T follicular helper cell (primary cell): ENCODE results near the gene CDH12.

Experiments used
- DNase-seq: peaks from one replicate; pipeline ENCODE4 v3.0.0-alpha.2; 2020; ENCODE audit warnings: low read depth

Gene CDH12

GRCh38 chr5:21823076-21823574, 1030.0 kb downstream of the CDH12 start:
- DNase-seq, result no peak

DNA sequence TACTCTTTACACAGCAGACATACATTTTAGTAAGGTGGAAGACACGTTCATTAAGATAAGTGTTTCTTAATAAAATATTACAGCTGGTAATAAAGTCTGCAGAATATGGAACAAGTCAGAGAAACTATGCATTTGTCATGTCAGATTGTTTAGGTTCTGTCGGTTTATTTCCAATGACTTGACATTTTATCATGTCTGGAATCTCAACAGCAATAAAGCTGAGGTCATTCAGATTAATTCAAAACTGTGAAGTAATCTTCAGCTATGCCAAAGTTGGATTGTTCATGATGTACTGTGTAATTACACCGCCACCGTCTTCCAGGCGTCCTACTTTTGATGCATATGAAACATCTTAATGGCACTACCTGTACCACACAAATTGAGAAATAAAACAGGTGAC, 1032.6 kb downstream of the CDH12 start:
- no peak for DNase-seq

DNA sequence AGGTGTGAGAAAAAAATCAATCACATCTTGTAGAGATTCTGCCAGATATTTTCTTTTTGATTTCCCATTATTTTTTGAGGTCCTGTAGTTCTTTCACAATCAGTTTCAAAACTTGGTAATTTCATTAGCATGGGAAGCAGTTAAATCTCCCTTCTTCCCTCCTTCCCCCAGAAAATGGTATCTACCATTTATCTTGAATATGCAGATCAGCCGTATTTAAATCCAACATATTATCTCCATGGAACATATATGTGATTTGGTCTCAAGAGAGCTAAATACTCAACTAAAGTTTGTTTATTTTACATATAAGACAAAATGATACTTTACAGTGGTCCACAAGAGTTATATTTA, 1034.8 kb downstream of the CDH12 start:
- DNase-seq, result no peak

- DNase-seq, result no peak
Observed at GRCh38 chr5:21817668-21818369, 1035.3 kb downstream of the CDH12 start.

- DNase-seq, result no peak
Observed at GRCh38 chr5:21810737-21811316, 1042.3 kb downstream of the CDH12 start.

GRCh38 chr5:21809611-21810010, 1043.5 kb downstream of the CDH12 start:
- DNase-seq, result no peak

GRCh38 chr5:21807953-21808352, 1045.2 kb downstream of the CDH12 start:
- DNase-seq, result no peak

DNA sequence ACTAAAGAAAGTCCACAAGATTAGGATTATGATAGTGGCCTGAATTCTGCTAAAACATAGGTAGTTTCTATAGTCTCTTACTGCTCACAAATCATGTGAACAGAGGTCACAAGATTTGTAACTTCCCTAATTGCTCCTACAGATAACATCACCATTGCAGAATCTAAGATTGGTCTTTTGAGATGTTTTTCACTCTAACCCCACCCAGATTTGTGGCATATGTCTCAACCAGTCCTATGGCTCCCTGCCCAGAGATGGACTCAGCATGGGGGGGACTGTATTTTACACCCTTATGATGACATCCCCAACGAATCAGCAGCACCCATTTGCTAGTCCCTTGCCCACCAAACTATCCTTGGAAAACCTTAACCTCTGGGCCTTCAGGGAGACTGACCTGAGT, 1046.2 kb downstream of the CDH12 start:
- DNase-seq, result no peak

GRCh38 chr5:21806271-21806670, 1046.9 kb downstream of the CDH12 start:
- DNase-seq, result no peak

GRCh38 chr5:21802869-21803490, 1050.2 kb downstream of the CDH12 start:
- no peak for DNase-seq

GRCh38 chr5:21802100-21802499, 1051.0 kb downstream of the CDH12 start:
- DNase-seq, result no peak

DNA sequence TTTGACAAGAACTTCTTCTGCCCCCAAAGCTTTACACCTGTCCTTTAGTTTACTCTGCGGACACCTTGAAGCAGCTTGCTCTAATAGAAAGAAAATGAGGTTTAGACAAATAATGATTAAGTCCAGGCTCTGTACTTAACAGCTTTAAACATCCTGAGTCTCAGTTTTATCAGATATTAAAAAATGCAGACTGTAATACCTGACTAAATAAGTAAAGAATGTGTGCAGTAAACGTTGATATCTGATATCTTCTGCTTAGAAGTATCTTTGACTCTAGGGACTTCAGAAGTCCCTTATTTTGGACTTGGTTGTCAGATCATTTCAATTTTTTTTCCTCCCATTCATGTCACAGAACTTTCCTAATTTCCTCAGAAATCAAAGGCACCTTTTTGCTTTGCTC, 1060.4 kb downstream of the CDH12 start:
- DNase-seq, result no peak

GRCh38 chr5:21791304-21791703, 1061.8 kb downstream of the CDH12 start:
- DNase-seq, result no peak

GRCh38 chr5:21784487-21784886, 1068.7 kb downstream of the CDH12 start:
- DNase-seq, result no peak

- no peak for DNase-seq
Observed at GRCh38 chr5:21783074-21783679, 1070.0 kb downstream of the CDH12 start.

GRCh38 chr5:21776466-21776865, 1076.7 kb downstream of the CDH12 start:
- no peak for DNase-seq

DNA sequence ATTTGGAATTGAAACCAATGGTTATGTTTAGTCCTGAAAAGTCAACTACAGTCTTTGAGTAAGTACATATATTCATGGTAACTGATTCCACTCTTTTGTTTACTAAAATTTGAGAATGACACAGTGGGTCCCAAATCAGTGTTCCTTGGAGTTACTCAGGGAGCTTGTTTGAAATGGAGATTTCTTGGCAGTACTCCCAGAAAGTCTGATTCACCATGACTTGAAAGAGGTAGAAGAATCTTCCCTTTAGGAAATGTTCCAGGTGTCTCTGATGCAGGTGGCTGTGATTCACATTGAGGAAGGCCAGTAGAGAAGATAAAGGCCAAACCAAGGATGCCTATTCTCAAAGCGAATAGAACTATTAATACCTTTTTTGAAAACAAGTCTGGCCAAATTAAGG, 1078.3 kb downstream of the CDH12 start:
- DNase-seq, result no peak

DNA sequence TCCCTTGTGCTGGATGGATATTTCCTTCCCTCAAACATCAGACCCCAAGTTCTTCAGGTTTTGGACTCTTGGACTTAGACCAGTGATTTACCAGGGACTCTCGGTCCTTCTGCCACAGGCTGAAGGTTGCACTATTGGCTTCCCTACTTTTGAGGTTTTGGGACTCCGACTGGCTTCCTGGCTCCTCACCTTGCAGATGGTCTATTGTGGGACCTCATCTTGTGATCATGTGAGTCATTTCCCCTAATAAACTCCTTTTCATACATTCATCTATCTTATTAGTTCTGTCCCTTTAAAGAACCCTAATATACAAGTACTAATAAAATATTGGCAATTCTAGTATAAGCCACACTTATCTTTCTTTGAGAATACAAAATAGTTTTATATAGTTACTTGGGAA, 1078.9 kb downstream of the CDH12 start:
- no peak for DNase-seq

DNA sequence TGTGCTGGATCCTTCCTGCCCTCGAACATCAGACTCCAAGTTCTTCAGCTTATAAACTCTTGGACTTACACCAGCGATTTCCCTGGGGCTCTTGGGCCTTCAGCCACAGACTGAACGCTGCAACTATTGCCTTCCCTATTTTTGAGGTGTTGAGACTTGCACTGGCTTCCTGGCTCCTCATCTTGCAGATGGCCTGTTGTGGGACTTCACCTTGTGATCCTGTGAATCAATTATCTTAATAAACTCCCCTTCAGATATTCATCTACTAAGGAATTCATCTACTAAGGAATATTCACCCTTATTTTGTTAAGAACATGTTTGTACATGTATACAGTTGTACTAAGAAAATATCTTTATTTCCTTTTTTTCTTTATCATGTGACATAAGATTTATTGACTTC, 1079.7 kb downstream of the CDH12 start:
- DNase-seq, result no peak

GRCh38 chr5:21765406-21765805, 1087.7 kb downstream of the CDH12 start:
- no peak for DNase-seq

DNA sequence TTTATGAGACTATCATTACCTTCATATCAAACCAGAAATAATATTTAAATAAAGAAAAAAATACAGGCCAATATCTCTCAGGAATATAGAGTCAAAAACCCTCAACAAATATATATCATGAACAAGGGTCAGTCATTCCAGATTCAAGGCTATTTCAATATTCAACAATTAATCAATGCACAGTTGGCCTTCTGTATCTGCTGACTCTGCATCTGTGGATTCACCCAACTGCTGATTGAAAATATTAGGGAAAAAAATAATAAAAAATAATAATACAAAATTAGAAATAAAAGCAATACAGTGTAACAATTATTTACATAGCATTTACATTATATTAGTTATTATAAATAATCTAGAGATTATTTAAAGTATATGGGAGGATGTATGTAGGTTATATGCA, 1114.0 kb downstream of the CDH12 start:
- DNase-seq, result no peak

DNA sequence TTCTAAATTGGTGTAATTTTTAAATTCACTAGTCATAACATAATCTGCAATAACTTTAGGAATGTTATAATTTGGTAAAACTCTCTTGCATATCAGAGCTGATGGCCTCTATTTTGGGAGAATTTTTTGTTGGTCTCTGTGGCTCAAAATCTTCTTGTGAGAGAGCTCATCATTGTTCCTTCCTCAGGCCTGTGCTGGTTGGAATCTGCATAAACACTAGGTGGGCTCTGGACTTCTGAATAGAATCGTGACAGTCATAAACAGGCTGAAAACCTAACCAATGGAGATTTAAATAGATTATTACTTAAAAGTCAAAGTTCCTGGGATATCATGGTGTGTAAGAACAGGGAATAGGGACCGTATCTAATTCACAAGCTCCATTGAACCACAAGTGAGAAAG, 1129.6 kb downstream of the CDH12 start:
- DNase-seq, result no peak
